Adrenal gland (tissue), 12 donors: ENCODE data around the gene KXD1. TPM values are rescaled to one million over a fixed set of nuclear protein-coding genes. Genes with fewer than 3 reads are reported as not detected.

Experiments used
- DNase-seq, 7 donors: peaks; one replicate each; pipeline ENCODE4 v3.0.0-alpha.2; 2019 to 2020
- H3K27ac ChIP-seq, 5 donors: fragments of 200-600 bp; sonication (generic) in 4 of 5; 1 replicate in 3 of 5; 2 replicates in 2 of 5; pipeline versions ENCODE4 v1.5.1 to v1.8.0; 2016 to 2020; ENCODE audit warnings: mild to moderate bottlenecking in 1 of 5
- H3K27me3 ChIP-seq: fragments of 200-600 bp; 2 replicates; pipeline ENCODE4 v1.8.0; 2021
- H3K36me3 ChIP-seq, 2 donors: fragments of 200-600 bp; replicated peaks in 1 of 2; 1 replicate in 1 of 2; 2 replicates in 1 of 2; pipeline versions ENCODE4 v1.5.1 to v1.8.0; 2018 to 2022
- H3K4me1 ChIP-seq, 2 donors: fragments of 200-600 bp; replicated peaks in 1 of 2; 1 replicate in 1 of 2; 2 replicates in 1 of 2; pipeline versions ENCODE4 v1.5.1 to v1.8.0; 2018 to 2021
- H3K4me3 ChIP-seq, 4 donors: fragments of 200-600 bp; sonication (generic) in 3 of 4; one replicate each; pipeline ENCODE4 v1.5.1; 2016 to 2018
- H3K9me3 ChIP-seq, 3 donors: fragments of 200-600 bp; sonication (generic) in 1 of 3; replicated peaks in 1 of 3; 1 replicate in 2 of 3; 2 replicates in 1 of 3; pipeline versions ENCODE4 v1.5.1 to v1.8.0; 2016 to 2021
- CTCF ChIP-seq, 6 experiments: fragments of 450-650 bp in 4 of 6; fragments of 200-600 bp in 2 of 6; sonication (generic) in 1 of 6; IDR thresholded peaks; 1 replicate in 5 of 6; 2 replicates in 1 of 6; pipeline versions ENCODE4 v1.5.1 to v1.8.0; 2016 to 2021; ENCODE audit warnings: antibody characterized with exemption in 6 of 6, mild to moderate bottlenecking in 2 of 6, moderate library complexity in 1 of 6
- POLR2A ChIP-seq, 2 donors: fragments of 450-650 bp; IDR thresholded peaks; one replicate each; pipeline ENCODE4 v1.6.1; 2017; ENCODE audit warnings: antibody characterized with exemption in 2 of 2, mild to moderate bottlenecking in 2 of 2, moderate library complexity in 1 of 2
- WGBS, 4 donors: extraction: QIAGEN DNeasy Blood & Tissue Kit in 2 of 4; methylation state at CpG; one replicate each; pipeline versions ENCODE4 v1.1.5 to v1.1.7; 2013 to 2017; 5-methylcytosine and 5-hydroxymethylcytosine counted together
- intact Hi-C, 2 donors: fragments of 100-400 bp; cut with DNase I; formaldehyde crosslinking; loops; one replicate each; pipeline versions ENCODE4 v1.14.1 to v1.15.0; 2022 to 2023
- polyA plus RNA-seq, 3 donors: library from polyadenylated mRNA; stranded (reverse); fragments of 200-250 nt in 2 of 3; fragments of 350-450 nt in 1 of 3; fragmentation: Illumina TruSeq in 1 of 3; extraction: RNeasy Lipid Tissue Mini Kit (QIAGEN cat#74804) in 1 of 3; gene quantifications; one replicate each; pipeline ENCODE4 v1.2.3, GENCODE V29; 2013 to 2014
- total RNA-seq, 9 donors: library from RNA; depleted of rRNA in 4 of 9; stranded (reverse); fragments of >200 nt in 4 of 9; fragments of 120-200 nt in 1 of 9; fragmentation: NEBNext Ultra II Directional in 1 of 9; extraction: Animal tissue kit (Norgen Biotek cat#: 25700) in 1 of 9; gene quantifications; one replicate each; pipeline versions ENCODE4 v1.1.0 to v1.2.4, GENCODE V29; 2013 to 2023
- donor health status: healthy with polysubstance abuse.
- donor health status: Bipolar disorder and iron deficiency.
- donor health status: DM: yes; HTN: yes; CAD: no.
- donor health status: DM: no; HTN: no; CAD: no.
- donor health status: DM: no; HTN: no; CAD: no.
- donor health status: DM: yes; HTN: yes; CAD: no.

The KXD1 gene
- total and polyA plus RNA-seq, 12 donors, result 57.7 to 165 (median 82.5) TPM

GRCh38 chr19:18611327-18612050, 53.8 kb downstream of the KXD1 start:
- 3 to 12% (median 5%) methylated on average over 8 to 62 of the region's 62 CpGs for WGBS, 4 donors
- no peaks in the 10 kb centered on the region for H3K9me3 ChIP-seq
- H3K27me3 ChIP-seq, result peaks cover 74% of the 10 kb centered on the region
- DNase-seq, result no peak
- H3K36me3 ChIP-seq, result no peaks in the 10 kb centered on the region
- TF ChIP-seq POLR2A (IDR thresholded peaks at IDR 0.05) (no peak), CTCF (IDR thresholded peaks at IDR 0.05) (no peak)
- peaks cover 4 to 31% of the 10 kb centered on the region in 2 donors for H3K4me1 ChIP-seq
- no peak overlapping the region for H3K4me3 ChIP-seq
- intact Hi-C loops, result no loop called here
- H3K27ac ChIP-seq, result no peak overlapping the region

GRCh38 chr19:18612051-18612771, 54.5 kb downstream of the KXD1 start:
- TF ChIP-seq POLR2A (IDR thresholded peaks at IDR 0.05) (no peak), CTCF (IDR thresholded peaks at IDR 0.05) (no peak)
- peaks cover 73% of the 10 kb centered on the region for H3K27me3 ChIP-seq
- no peak overlapping the region for H3K27ac ChIP-seq
- H3K36me3 ChIP-seq, result no peaks in the 10 kb centered on the region
- H3K9me3 ChIP-seq, result no peaks in the 10 kb centered on the region
- H3K4me1 ChIP-seq, result peaks cover 4 to 30% of the 10 kb centered on the region in 2 donors
- intact Hi-C loops, result no loop called here
- peak overlapping the region in 1 of 4 donors; percentile 60 for H3K4me3 ChIP-seq
- 1 to 3% (median 2%) methylated on average over 16 to 30 of the region's 30 CpGs for WGBS, 4 donors
- DNase-seq, result no peak

- no peak for DNase-seq
- 3 to 20% (median 4%) methylated on average over 5 to 70 of the region's 70 CpGs for WGBS, 4 donors
- Histone ChIP-seq H3K4me3 (peak within 1 kb of the TSS in 1 of 4 donors; percentile 60), H3K9me3 (no peaks in the 10 kb centered on the region), H3K27ac (no peak within 1 kb of the TSS), H3K36me3 (no peaks in the 10 kb centered on the region), H3K27me3 (peaks cover 66% of the 10 kb centered on the region), H3K4me1 (peaks cover 4 to 26% of the 10 kb centered on the region in 2 donors)
- TF ChIP-seq CTCF (IDR thresholded peaks at IDR 0.05) (no peak), POLR2A (IDR thresholded peaks at IDR 0.05) (no peak)
- intact Hi-C loops, result no loop called here
These were observed 55.3 kb downstream of the KXD1 start, which contains the start of gene TMEM59L for GRCh38 chr19:18612772-18613588. Gene TMEM59L, plus strand, starts transcription at chr19:18612870. Its CDS starts 89 bp downstream, at chr19:18612959.
